ENCODE data around the gene PARD3. TPM values are rescaled to one million over a fixed set of nuclear protein-coding genes. Genes with fewer than 3 reads are reported as not detected.

The PARD3 gene
- total and polyA plus RNA-seq, 10 of the 15 experiments (the other 5 are each of a cell fraction or from before 2014, with no cell fraction given) = 2.6 to 43.1 (median 13.9) TPM

GRCh38 chr10:34627331-34627730 lies 187.8 kb downstream of the PARD3 start (continued):
- TF ChIP-seq TBL1XR1 (IDR thresholded peaks at IDR 0.05; ENCODE audit: low read depth, low read length) (no peak), TAF1 (IDR thresholded peaks at IDR 0.05; ENCODE audit: borderline replicate concordance, low read depth, low read length) (no peak), SMC3 (IDR thresholded peaks at IDR 0.05; ENCODE audit: borderline replicate concordance, low read length) (no peak), RAD21 (IDR thresholded peaks at IDR 0.05; ENCODE audit: insufficient read depth, low read depth, low read length) (no peak), GATAD2B (conservative IDR thresholded peaks at IDR 0.05; ENCODE audit: low read depth) (no peak), EED (IDR thresholded peaks at IDR 0.05; ENCODE audit: low read depth) (no peak), PML (IDR thresholded peaks at IDR 0.05; ENCODE audit: low read length) (no peak), FOS (IDR thresholded peaks at IDR 0.05; ENCODE audit: borderline replicate concordance, extremely low read depth, insufficient read length) (no peak), ZNF217 (IDR thresholded peaks at IDR 0.05) (no peak), CHD1 (IDR thresholded peaks at IDR 0.05; ENCODE audit: low read depth, low read length) (no peak), LARP7 (IDR thresholded peaks at IDR 0.05) (no peak), CUX1 (IDR thresholded peaks at IDR 0.05; ENCODE audit: insufficient replicate concordance, low read depth, low read length) (no peak), HDAC6 (IDR thresholded peaks at IDR 0.05; ENCODE audit: unreplicated experiment) (no peak), ZBED1 (IDR thresholded peaks at IDR 0.05; ENCODE audit: borderline replicate concordance) (no peak), USF1 (IDR thresholded peaks at IDR 0.05; ENCODE audit: borderline replicate concordance, extremely low read length, insufficient read depth, low read depth, low read length) (no peak), ELK1 (IDR thresholded peaks at IDR 0.05; ENCODE audit: low read depth, low read length) (no peak), CREB1 (IDR thresholded peaks at IDR 0.05; ENCODE audit: low read depth) (no peak), E4F1 (IDR thresholded peaks at IDR 0.05; ENCODE audit: borderline replicate concordance, partially characterized antibody) (no peak), RCOR1 (conservative IDR thresholded peaks at IDR 0.05; ENCODE audit: low read depth, low read length) (no peak), PAX5 (IDR thresholded peaks at IDR 0.05; ENCODE audit: borderline replicate concordance, low read depth, low read length) (no peak), GABPA (IDR thresholded peaks at IDR 0.05; ENCODE audit: low read depth) (no peak)

All from GM12878 (cell line).